ENCODE results near the gene DNAH17.

DNAH17 gene

DNA sequence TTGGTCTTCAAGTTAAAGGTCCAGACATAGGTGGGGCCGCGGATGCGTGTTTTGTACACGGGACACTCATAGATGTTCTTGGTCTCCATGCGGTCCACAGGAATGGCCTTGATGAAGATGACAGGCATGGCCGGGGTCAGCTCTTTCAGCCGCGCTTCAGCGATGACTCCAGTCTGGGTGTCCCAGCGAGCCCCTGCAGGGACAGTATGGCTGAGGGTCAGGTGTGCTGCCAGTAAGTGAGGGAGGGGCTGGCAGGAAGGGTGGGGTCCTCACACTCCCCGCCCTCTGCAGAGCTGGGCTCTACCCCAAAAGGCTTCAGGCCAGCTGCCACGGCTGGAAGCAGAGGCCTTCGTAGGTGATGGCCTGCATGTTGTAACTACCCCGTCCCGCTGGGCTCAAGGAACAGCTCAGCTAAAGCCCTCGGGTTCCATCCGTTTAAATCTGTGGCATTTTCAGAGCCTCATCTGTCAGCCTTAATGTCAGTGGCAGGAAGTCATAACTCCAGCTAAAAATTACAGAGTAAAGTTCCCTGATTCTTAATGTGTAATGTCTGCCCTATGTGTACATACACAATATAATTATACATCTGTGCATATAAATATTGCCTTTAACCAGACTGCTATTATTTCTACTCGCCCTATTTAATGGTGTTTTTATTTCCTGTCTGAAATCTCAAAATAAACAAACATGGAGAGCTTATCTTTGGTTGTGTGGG, 153.1 kb downstream of the DNAH17 start (continued):
- TF ChIP-seq, protein P1, sequence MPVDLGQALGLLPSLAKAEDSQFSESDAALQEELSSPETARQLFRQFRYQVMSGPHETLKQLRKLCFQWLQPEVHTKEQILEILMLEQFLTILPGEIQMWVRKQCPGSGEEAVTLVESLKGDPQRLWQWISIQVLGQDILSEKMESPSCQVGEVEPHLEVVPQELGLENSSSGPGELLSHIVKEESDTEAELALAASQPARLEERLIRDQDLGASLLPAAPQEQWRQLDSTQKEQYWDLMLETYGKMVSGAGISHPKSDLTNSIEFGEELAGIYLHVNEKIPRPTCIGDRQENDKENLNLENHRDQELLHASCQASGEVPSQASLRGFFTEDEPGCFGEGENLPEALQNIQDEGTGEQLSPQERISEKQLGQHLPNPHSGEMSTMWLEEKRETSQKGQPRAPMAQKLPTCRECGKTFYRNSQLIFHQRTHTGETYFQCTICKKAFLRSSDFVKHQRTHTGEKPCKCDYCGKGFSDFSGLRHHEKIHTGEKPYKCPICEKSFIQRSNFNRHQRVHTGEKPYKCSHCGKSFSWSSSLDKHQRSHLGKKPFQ (tag by site-specific recombination; IDR thresholded peaks at IDR 0.05): no peak
- peak; percentile 50; the same call in 1 of the 2 replicates for TF ChIP-seq KLF1 (tag by site-specific recombination; IDR thresholded peaks at IDR 0.05)
- TF ChIP-seq, protein P2, sequence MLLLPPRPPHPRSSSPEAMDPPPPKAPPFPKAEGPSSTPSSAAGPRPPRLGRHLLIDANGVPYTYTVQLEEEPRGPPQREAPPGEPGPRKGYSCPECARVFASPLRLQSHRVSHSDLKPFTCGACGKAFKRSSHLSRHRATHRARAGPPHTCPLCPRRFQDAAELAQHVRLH (tag by site-specific recombination; IDR thresholded peaks at IDR 0.05): no peak

GRCh38 chr17:78422872-78423588, 154.2 kb downstream of the DNAH17 start:
- no peak overlapping the region for H3K27ac ChIP-seq (ENCODE audit: extremely low read depth, low read depth, low read length)
- TF ChIP-seq, protein P3, sequence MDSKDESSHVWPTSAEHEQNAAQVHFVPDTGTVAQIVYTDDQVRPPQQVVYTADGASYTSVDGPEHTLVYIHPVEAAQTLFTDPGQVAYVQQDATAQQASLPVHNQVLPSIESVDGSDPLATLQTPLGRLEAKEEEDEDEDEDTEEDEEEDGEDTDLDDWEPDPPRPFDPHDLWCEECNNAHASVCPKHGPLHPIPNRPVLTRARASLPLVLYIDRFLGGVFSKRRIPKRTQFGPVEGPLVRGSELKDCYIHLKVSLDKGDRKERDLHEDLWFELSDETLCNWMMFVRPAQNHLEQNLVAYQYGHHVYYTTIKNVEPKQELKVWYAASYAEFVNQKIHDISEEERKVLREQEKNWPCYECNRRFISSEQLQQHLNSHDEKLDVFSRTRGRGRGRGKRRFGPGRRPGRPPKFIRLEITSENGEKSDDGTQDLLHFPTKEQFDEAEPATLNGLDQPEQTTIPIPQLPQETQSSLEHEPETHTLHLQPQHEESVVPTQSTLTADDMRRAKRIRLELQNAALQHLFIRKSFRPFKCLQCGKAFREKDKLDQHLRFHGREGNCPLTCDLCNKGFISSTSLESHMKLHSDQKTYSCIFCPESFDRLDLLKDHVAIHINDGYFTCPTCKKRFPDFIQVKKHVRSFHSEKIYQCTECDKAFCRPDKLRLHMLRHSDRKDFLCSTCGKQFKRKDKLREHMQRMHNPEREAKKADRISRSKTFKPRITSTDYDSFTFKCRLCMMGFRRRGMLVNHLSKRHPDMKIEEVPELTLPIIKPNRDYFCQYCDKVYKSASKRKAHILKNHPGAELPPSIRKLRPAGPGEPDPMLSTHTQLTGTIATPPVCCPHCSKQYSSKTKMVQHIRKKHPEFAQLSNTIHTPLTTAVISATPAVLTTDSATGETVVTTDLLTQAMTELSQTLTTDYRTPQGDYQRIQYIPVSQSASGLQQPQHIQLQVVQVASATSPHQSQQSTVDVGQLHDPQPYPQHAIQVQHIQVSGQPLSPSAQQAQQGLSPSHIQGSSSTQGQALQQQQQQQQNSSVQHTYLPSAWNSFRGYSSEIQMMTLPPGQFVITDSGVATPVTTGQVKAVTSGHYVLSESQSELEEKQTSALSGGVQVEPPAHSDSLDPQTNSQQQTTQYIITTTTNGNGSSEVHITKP (tag by site-specific recombination; IDR thresholded peaks at IDR 0.05): no peak
- TF ChIP-seq ZNF248 (tag by site-specific recombination; IDR thresholded peaks at IDR 0.05) (no peak), ZFHX2 (tag by site-specific recombination; conservative IDR thresholded peaks at IDR 0.05) (peak; percentile 22; the same call in 1 of the 2 replicates), IKZF3 (tag by site-specific recombination; IDR thresholded peaks at IDR 0.05) (0 out of 2 replicates have a peak, but pooled peaks have one; percentile 16)
- no peaks in the 10 kb centered on the region for H3K9me3 ChIP-seq (ENCODE audit: control insufficient read depth, insufficient read depth, low read depth, low read length)
- H3K36me3 ChIP-seq (ENCODE audit: control insufficient read depth in 2 of 2, insufficient read depth in 1 of 2, low read length in 2 of 2): peaks cover 15 to 93% of the 10 kb centered on the region in 2 experiments; a peak in 2 of 3 replicates
- no peak overlapping the region for H3K4me3 ChIP-seq (ENCODE audit: low read depth, low read length)
- no peaks in the 10 kb centered on the region for H3K4me1 ChIP-seq (ENCODE audit: control insufficient read depth, insufficient read depth, low read length)
- POLR2A ChIA-PET: interaction anchor here (0.7 to 1.5 kb wide), 2 partner anchors 27 to 62 kb away, joined by 5 read pairs; no protein-coding TSS in a partner anchor
- CTCF ChIA-PET: interaction anchor here (0.5 to 11.5 kb wide), 36 partner anchors 8 to 341 kb away, joined by 3 to 137 read pairs (median 5); partner anchors contain the start of genes AFMID, PGS1, SOCS3 and TK1

DNA sequence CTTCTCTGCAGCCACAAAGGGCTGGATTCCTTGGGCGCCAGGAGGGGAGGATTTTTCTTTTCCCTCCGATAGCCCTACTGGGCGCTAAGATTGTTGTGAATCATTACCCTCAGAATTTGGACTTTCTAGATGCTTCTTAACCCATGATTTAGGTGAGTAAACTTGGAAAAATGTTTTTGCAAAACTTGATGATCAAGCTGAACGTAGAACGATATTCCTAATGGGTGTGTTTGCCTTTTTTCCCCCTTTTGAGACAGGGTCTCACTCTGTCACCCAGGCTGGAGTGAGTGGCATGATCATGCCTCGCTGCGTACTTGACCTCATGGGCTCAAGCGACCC, 155.0 kb downstream of the DNAH17 start:
- H3K4me1 ChIP-seq (ENCODE audit: control insufficient read depth, insufficient read depth, low read length): no peaks in the 10 kb centered on the region
- ChIA-PET POLR2A (interaction anchor here (0.8 to 1.5 kb wide), 3 partner anchors 10 to 171 kb away, joined by 4 to 5 read pairs (median 5); no protein-coding TSS in a partner anchor), CTCF (interaction anchor here (0.5 to 11.5 kb wide), 48 partner anchors 8 to 750 kb away, joined by 3 to 137 read pairs (median 5); partner anchors contain the start of genes AFMID, PGS1, SOCS3 and TK1)
- H3K36me3 ChIP-seq (ENCODE audit: control insufficient read depth in 2 of 2, insufficient read depth in 1 of 2, low read length in 2 of 2): peaks cover 15 to 93% of the 10 kb centered on the region in 2 experiments; a peak in 2 of 3 replicates
- no peak overlapping the region for H3K4me3 ChIP-seq (ENCODE audit: low read depth, low read length)
- no peak overlapping the region for H3K27ac ChIP-seq (ENCODE audit: extremely low read depth, low read depth, low read length)
- H3K9me3 ChIP-seq (ENCODE audit: control insufficient read depth, insufficient read depth, low read depth, low read length): no peaks in the 10 kb centered on the region
- TF ChIP-seq ZNF704 (tag by site-specific recombination; IDR thresholded peaks at IDR 0.05): no peak
- TF ChIP-seq ZNF791 (tag by site-specific recombination; IDR thresholded peaks at IDR 0.05): no peak
- TF ChIP-seq ZNF530 (tag by site-specific recombination; IDR thresholded peaks at IDR 0.05; ENCODE audit: low read depth): no peak
- no peak for TF ChIP-seq ZNF335 (tag by site-specific recombination; conservative IDR thresholded peaks at IDR 0.05)
- TF ChIP-seq ZNF366 (tag by site-specific recombination; conservative IDR thresholded peaks at IDR 0.05): 0 out of 2 replicates have a peak, but pooled peaks have one; percentile 20
- no peak for TF ChIP-seq ZNF658 (tag by site-specific recombination; IDR thresholded peaks at IDR 0.05)
- no peak for TF ChIP-seq ZNF76 (tag by site-specific recombination; IDR thresholded peaks at IDR 0.05; ENCODE audit: borderline replicate concordance, low read depth)
- TF ChIP-seq REST (tag by site-specific recombination; IDR thresholded peaks at IDR 0.05): no peak
- 0 out of 2 replicates have a peak, but pooled peaks have one; percentile 8 for TF ChIP-seq ZNF2 (tag by site-specific recombination; IDR thresholded peaks at IDR 0.05)
- TF ChIP-seq HOXA7 (CRISPR knock-in tag; IDR thresholded peaks at IDR 0.05; ENCODE audit: borderline replicate concordance): no peak
- no peak for TF ChIP-seq ZNF133 (tag by site-specific recombination; IDR thresholded peaks at IDR 0.05)
- no peak for TF ChIP-seq ZFP3 (tag by site-specific recombination; IDR thresholded peaks at IDR 0.05; ENCODE audit: low read depth)
- TF ChIP-seq EGR2 (tag by site-specific recombination; IDR thresholded peaks at IDR 0.05; ENCODE audit: low read depth): no peak

Data from HEK293 (cell line).